HEK293 (cell line): ENCODE data around the gene GPSM1.
A peak's percentile ranks its signal among the peaks of the same experiment; 100 is the strongest.

Source experiments
- CTCF ChIP-seq: fragments of 450-650 bp; formaldehyde crosslinking; IDR thresholded peaks from 2 replicates; pipeline ENCODE4 v1.5.1; 2016; ENCODE audit warnings: missing biosample characterization, missing genetic modification characterization
- EGR2 ChIP-seq: fragments of 450-650 bp; formaldehyde crosslinking; IDR thresholded peaks from 2 replicates; pipeline ENCODE4 v1.5.1; 2016; ENCODE audit warnings: low read depth, missing biosample characterization, missing genetic modification characterization
- GLI2 ChIP-seq: fragments of 450-650 bp; formaldehyde crosslinking; IDR thresholded peaks from 2 replicates; pipeline ENCODE4; 2017; ENCODE audit warnings: missing biosample characterization, missing genetic modification characterization, low read depth, borderline replicate concordance
- GLI4 ChIP-seq: fragments of 450-650 bp; formaldehyde crosslinking; IDR thresholded peaks from 2 replicates; pipeline ENCODE4 v1.5.1; 2016; ENCODE audit warnings: missing biosample characterization, missing genetic modification characterization
- HOXC10 ChIP-seq: sonication (generic); formaldehyde crosslinking; IDR thresholded peaks from 2 replicates; pipeline ENCODE4 v1.8.1; 2023; ENCODE audit warnings: mild to moderate bottlenecking, missing genetic modification reagents
- INSM2 ChIP-seq: fragments of 450-650 bp; formaldehyde crosslinking; IDR thresholded peaks from 2 replicates; pipeline ENCODE4 v1.5.1; 2016; ENCODE audit warnings: missing biosample characterization, missing genetic modification characterization
- OVOL3 ChIP-seq: fragments of 450-650 bp; formaldehyde crosslinking; IDR thresholded peaks from 2 replicates; pipeline ENCODE4 v1.5.1; 2016; ENCODE audit warnings: missing biosample characterization, missing genetic modification characterization
- PBX3 ChIP-seq: sonication (generic); formaldehyde crosslinking; IDR thresholded peaks from 2 replicates; pipeline ENCODE4 v1.8.1; 2022; ENCODE audit warnings: mild to moderate bottlenecking, moderate library complexity, missing genetic modification reagents
- PRDM10 ChIP-seq: fragments of 450-650 bp; formaldehyde crosslinking; IDR thresholded peaks from 2 replicates; pipeline ENCODE4 v1.5.1; 2016; ENCODE audit warnings: missing biosample characterization, missing genetic modification characterization
- PRDM4 ChIP-seq: fragments of 450-650 bp; formaldehyde crosslinking; IDR thresholded peaks from 2 replicates; pipeline ENCODE4 v1.5.1; 2017; ENCODE audit warnings: missing biosample characterization, missing genetic modification characterization
- SALL2 ChIP-seq: fragments of 450-650 bp; formaldehyde crosslinking; IDR thresholded peaks from 2 replicates; pipeline ENCODE4 v1.5.0; 2017; ENCODE audit warnings: missing biosample characterization, mild to moderate bottlenecking, missing genetic modification characterization, borderline replicate concordance
- ZBTB17 ChIP-seq: fragments of 450-650 bp; formaldehyde crosslinking; IDR thresholded peaks from 2 replicates; pipeline ENCODE4 v1.5.1; 2016; ENCODE audit warnings: missing biosample characterization, missing genetic modification characterization
- ZFP41 ChIP-seq: fragments of 450-650 bp; formaldehyde crosslinking; IDR thresholded peaks from 2 replicates; pipeline ENCODE4 v1.5.1; 2016; ENCODE audit warnings: missing biosample characterization, missing genetic modification characterization, borderline replicate concordance
- ZNF133 ChIP-seq: fragments of 450-650 bp; formaldehyde crosslinking; IDR thresholded peaks from 2 replicates; pipeline ENCODE4 v1.5.1; 2016; ENCODE audit warnings: missing biosample characterization, missing genetic modification characterization
- ZNF138 ChIP-seq: fragments of 450-650 bp; formaldehyde crosslinking; IDR thresholded peaks from 2 replicates; pipeline ENCODE4 v1.5.1; 2016; ENCODE audit warnings: missing biosample characterization, missing genetic modification characterization, borderline replicate concordance
- ZNF157 ChIP-seq: fragments of 450-650 bp; formaldehyde crosslinking; IDR thresholded peaks from 2 replicates; pipeline ENCODE4 v1.5.1; 2016; ENCODE audit warnings: missing biosample characterization, missing genetic modification characterization
- ZNF266 ChIP-seq: fragments of 450-650 bp; formaldehyde crosslinking; IDR thresholded peaks from 2 replicates; pipeline ENCODE4 v1.5.1; 2016; ENCODE audit warnings: missing biosample characterization, missing genetic modification characterization, low read depth
- ZNF274 ChIP-seq, 2 experiments: fragments of 200-500 bp in 1 of 2; fragments of 450-650 bp in 1 of 2; sonication (Bioruptor generic) in 1 of 2; formaldehyde crosslinking in 1 of 2; IDR thresholded peaks; 2 replicates each; pipeline versions ENCODE4 v1.5.1 to v1.6.1; 2014 to 2016; ENCODE audit warnings: borderline replicate concordance in 1 of 2, inconsistent platforms in 1 of 2, low read length in 1 of 2, missing biosample characterization in 1 of 2, missing genetic modification characterization in 1 of 2
- ZNF324 ChIP-seq: fragments of 450-650 bp; formaldehyde crosslinking; IDR thresholded peaks from 2 replicates; pipeline ENCODE4 v1.5.1; 2016; ENCODE audit warnings: missing biosample characterization, missing genetic modification characterization
- ZNF473 ChIP-seq: fragments of 450-650 bp; formaldehyde crosslinking; IDR thresholded peaks from 2 replicates; pipeline ENCODE4 v1.5.1; 2017; ENCODE audit warnings: missing biosample characterization, missing genetic modification characterization
- ZNF555 ChIP-seq: fragments of 450-650 bp; formaldehyde crosslinking; conservative IDR thresholded peaks from 2 replicates; pipeline ENCODE4 v1.5.1; 2017; ENCODE audit warnings: missing biosample characterization, mild to moderate bottlenecking, missing genetic modification characterization, inconsistent platforms
- ZNF571 ChIP-seq: fragments of 450-650 bp; formaldehyde crosslinking; IDR thresholded peaks from 2 replicates; pipeline ENCODE4 v1.5.0; 2017; ENCODE audit warnings: missing biosample characterization, missing genetic modification characterization
- ZNF610 ChIP-seq: fragments of 450-650 bp; formaldehyde crosslinking; IDR thresholded peaks from 2 replicates; pipeline ENCODE4 v1.5.1; 2016; ENCODE audit warnings: missing biosample characterization, missing genetic modification characterization, borderline replicate concordance
- ZNF629 ChIP-seq: fragments of 450-650 bp; formaldehyde crosslinking; IDR thresholded peaks from 2 replicates; pipeline ENCODE4 v1.5.1; 2017; ENCODE audit warnings: missing biosample characterization, missing genetic modification characterization
- ZNF76 ChIP-seq: fragments of 450-650 bp; formaldehyde crosslinking; IDR thresholded peaks from 2 replicates; pipeline ENCODE4; 2016; ENCODE audit warnings: low read depth, missing biosample characterization, missing genetic modification characterization, borderline replicate concordance
- ZNF791 ChIP-seq: fragments of 450-650 bp; formaldehyde crosslinking; IDR thresholded peaks from 2 replicates; pipeline ENCODE4 v1.5.1; 2016; ENCODE audit warnings: missing biosample characterization, missing genetic modification characterization
- ZSCAN30 ChIP-seq: fragments of 450-650 bp; IDR thresholded peaks from 2 replicates; pipeline ENCODE4 v1.5.1; 2018; ENCODE audit warnings: missing biosample characterization, mild to moderate bottlenecking, missing genetic modification characterization, moderate library complexity

GPSM1 gene

GRCh38 chr9:136283291-136284235, 43.8 kb upstream of the GPSM1 start (continued):
- TF ChIP-seq SALL2 (no peak), PRDM10 (tag by site-specific recombination) (no peak), ZNF473 (tag by site-specific recombination) (no peak), ZNF266 (tag by site-specific recombination) (no peak), ZFP41 (tag by site-specific recombination) (no peak), GLI2 (tag by site-specific recombination) (no peak), ZSCAN30 (tag by site-specific recombination) (0 out of 2 replicates have a peak, but pooled peaks have one; percentile 17), ZNF571 (tag by site-specific recombination) (no peak), ZNF555 (tag by site-specific recombination) (no peak), ZNF157 (tag by site-specific recombination) (no peak), ZNF791 (tag by site-specific recombination) (no peak), EGR2 (peak; percentile 87), ZNF610 (no peak), HOXC10 (CRISPR knock-in tag) (no peak), GLI4 (tag by site-specific recombination) (no peak), ZNF76 (tag by site-specific recombination) (no peak), PRDM4 (tag by site-specific recombination) (no peak), INSM2 (no peak), PBX3 (CRISPR knock-in tag) (no peak), ZBTB17 (tag by site-specific recombination) (no peak), CTCF (tag by site-specific recombination) (peak; percentile 92), ZNF138 (tag by site-specific recombination) (no peak), ZNF133 (tag by site-specific recombination) (no peak), OVOL3 (tag by site-specific recombination) (no peak), ZNF324 (tag by site-specific recombination) (no peak), ZNF629 (tag by site-specific recombination) (no peak), ZNF274 (IDR thresholded peaks at IDR 0.05; ENCODE audit: low read length) (no peak), ZNF274 (tag by site-specific recombination; IDR thresholded peaks at IDR 0.05; ENCODE audit: borderline replicate concordance) (no peak)
